ENCODE measurements around the gene ZBTB16. TPM values are rescaled to one million over a fixed set of nuclear protein-coding genes. Genes with fewer than 3 reads are reported as not detected.

Gene ZBTB16
- polyA plus RNA-seq, 1 experiment: not detected

GRCh38 chr11:114168691-114169090 lies 109.2 kb downstream of the ZBTB16 start:
- Histone ChIP-seq H3K4me3 (ENCODE audit: low read depth, low read length) (no peak overlapping the region), H3K9me3 (ENCODE audit: control insufficient read depth, insufficient read depth, low read length) (no peaks in the 10 kb centered on the region), H3K27me3 (ENCODE audit: control insufficient read depth, insufficient read depth, low read length) (peaks cover 70% of the 10 kb centered on the region), H3K27ac (ENCODE audit: low read depth, low read length) (no peak overlapping the region)
- ChIA-PET CTCF (no interaction called here), POLR2A (no interaction called here)
- no peak for TF ChIP-seq CTCF (IDR thresholded peaks at IDR 0.05; ENCODE audit: low read depth, low read length)
- no peak for DNase-seq (ENCODE audit: low read depth, low spot score)

GRCh38 chr11:114169321-114169749 lies 109.8 kb downstream of the ZBTB16 start:
- DNase-seq (ENCODE audit: low read depth, low spot score): no peak
- peaks cover 63% of the 10 kb centered on the region for H3K27me3 ChIP-seq (ENCODE audit: control insufficient read depth, insufficient read depth, low read length)
- no peak overlapping the region for H3K27ac ChIP-seq (ENCODE audit: low read depth, low read length)
- TF ChIP-seq CTCF (IDR thresholded peaks at IDR 0.05; ENCODE audit: low read depth, low read length): no peak
- POLR2A ChIA-PET: no interaction called here
- H3K9me3 ChIP-seq (ENCODE audit: control insufficient read depth, insufficient read depth, low read length): no peaks in the 10 kb centered on the region
- CTCF ChIA-PET: interaction anchor here (0.9 kb wide), 1 partner anchor 22 kb away, joined by 5 read pairs; no protein-coding TSS in a partner anchor
- no peak overlapping the region for H3K4me3 ChIP-seq (ENCODE audit: low read depth, low read length)

- no peak overlapping the region for H3K4me3 ChIP-seq (ENCODE audit: low read depth, low read length)
- peaks cover 61% of the 10 kb centered on the region for H3K27me3 ChIP-seq (ENCODE audit: control insufficient read depth, insufficient read depth, low read length)
- TF ChIP-seq CTCF (IDR thresholded peaks at IDR 0.05; ENCODE audit: low read depth, low read length): no peak
- no peak for DNase-seq (ENCODE audit: low read depth, low spot score)
- H3K27ac ChIP-seq (ENCODE audit: low read depth, low read length): no peak overlapping the region
- no peaks in the 10 kb centered on the region for H3K9me3 ChIP-seq (ENCODE audit: control insufficient read depth, insufficient read depth, low read length)
- ChIA-PET POLR2A (no interaction called here), CTCF (interaction anchor here (0.9 kb wide), 1 partner anchor 22 kb away, joined by 5 read pairs; no protein-coding TSS in a partner anchor)
These were observed 110.3 kb downstream of the ZBTB16 start for GRCh38 chr11:114169821-114170220.

- DNase-seq (ENCODE audit: low read depth, low spot score): no peak
- H3K27me3 ChIP-seq (ENCODE audit: control insufficient read depth, insufficient read depth, low read length): peaks cover 57% of the 10 kb centered on the region
- H3K9me3 ChIP-seq (ENCODE audit: control insufficient read depth, insufficient read depth, low read length): no peaks in the 10 kb centered on the region
- no peak overlapping the region for H3K27ac ChIP-seq (ENCODE audit: low read depth, low read length)
- ChIA-PET CTCF (interaction anchor here (0.5 to 0.9 kb wide), 2 partner anchors 21 to 1889 kb away, joined by 4 to 5 read pairs; no protein-coding TSS in a partner anchor), POLR2A (no interaction called here)
- no peak overlapping the region for H3K4me3 ChIP-seq (ENCODE audit: low read depth, low read length)
- TF ChIP-seq CTCF (IDR thresholded peaks at IDR 0.05; ENCODE audit: low read depth, low read length): no peak
These were observed 110.7 kb downstream of the ZBTB16 start for GRCh38 chr11:114170226-114170625.

- no peak for TF ChIP-seq CTCF (IDR thresholded peaks at IDR 0.05; ENCODE audit: low read depth, low read length)
- Histone ChIP-seq H3K27me3 (ENCODE audit: control insufficient read depth, insufficient read depth, low read length) (peaks cover 52% of the 10 kb centered on the region), H3K27ac (ENCODE audit: low read depth, low read length) (no peak overlapping the region), H3K4me3 (ENCODE audit: low read depth, low read length) (no peak overlapping the region), H3K9me3 (ENCODE audit: control insufficient read depth, insufficient read depth, low read length) (no peaks in the 10 kb centered on the region)
- CTCF ChIA-PET: no interaction called here
- POLR2A ChIA-PET: no interaction called here
- no peak for DNase-seq (ENCODE audit: low read depth, low spot score)
These were observed 111.9 kb downstream of the ZBTB16 start for GRCh38 chr11:114171257-114172054.
